Loucy (cell line): ENCODE results near the gene CCDC149.

Experiments
- H2AFZ ChIP-seq: fragments of 200-600 bp; sonication (generic); 2 replicates; pipeline ENCODE4 v1.6.0; 2016; ENCODE audit warnings: antibody characterized with exemption, mild to moderate bottlenecking, low read length, moderate library complexity
- H3F3A ChIP-seq: fragments of 200-600 bp; 2 replicates; pipeline ENCODE4 v1.6.0; 2016; ENCODE audit warnings: antibody characterized with exemption, low read depth, mild to moderate bottlenecking
- H3K27me3 ChIP-seq: fragments of 200-600 bp; sonication (generic); 2 replicates; pipeline ENCODE4 v1.6.1; 2014; ENCODE audit warnings: low read length, mild to moderate bottlenecking; ENCODE audit not compliant: insufficient read depth, poor library complexity, severe bottlenecking
- H3K36me3 ChIP-seq: fragments of 200-600 bp; sonication (generic); 2 replicates; pipeline ENCODE4 v1.6.1; 2016; ENCODE audit warnings: low read length; ENCODE audit not compliant: insufficient read depth
- H3K4me1 ChIP-seq: fragments of 200-600 bp; sonication (generic); 2 replicates; pipeline ENCODE4 v1.5.1; 2014; ENCODE audit warnings: low read length, mild to moderate bottlenecking; ENCODE audit not compliant: insufficient read depth, poor library complexity, severe bottlenecking
- H3K4me2 ChIP-seq: fragments of 200-600 bp; sonication (generic); 2 replicates; pipeline ENCODE4 v1.6.0; 2014; ENCODE audit warnings: antibody characterized with exemption, low read length, low read depth, mild to moderate bottlenecking; ENCODE audit not compliant: poor library complexity, severe bottlenecking
- H3K4me3 ChIP-seq: fragments of 200-600 bp; sonication (generic); 2 replicates; pipeline ENCODE4 v1.5.1; 2014; ENCODE audit warnings: low read length, mild to moderate bottlenecking, mixed read lengths; ENCODE audit not compliant: poor library complexity, severe bottlenecking
- H3K79me2 ChIP-seq: fragments of 200-600 bp; sonication (generic); 2 replicates; pipeline ENCODE4 v1.6.1; 2014; ENCODE audit warnings: low read length; ENCODE audit not compliant: insufficient read depth
- H3K9ac ChIP-seq: fragments of 200-600 bp; sonication (generic); 2 replicates; pipeline ENCODE4 v1.6.0; 2014; ENCODE audit warnings: mild to moderate bottlenecking, low read depth, low read length, moderate library complexity; ENCODE audit not compliant: poor library complexity, severe bottlenecking
- H3K9me2 ChIP-seq: fragments of 200-600 bp; sonication (generic); replicated peaks from 2 replicates; pipeline ENCODE4 v1.6.1; 2016; ENCODE audit warnings: low read depth, low read length, mixed read lengths
- H3K9me3 ChIP-seq: fragments of 200-600 bp; sonication (generic); 2 replicates; pipeline ENCODE4 v1.6.1; 2014; ENCODE audit warnings: mild to moderate bottlenecking, antibody characterized with exemption, low read length, low read depth; ENCODE audit not compliant: insufficient read depth
- H4K20me1 ChIP-seq: fragments of 200-600 bp; sonication (generic); 2 replicates; pipeline ENCODE4 v1.6.0; 2014; ENCODE audit warnings: antibody characterized with exemption, low read length, mild to moderate bottlenecking; ENCODE audit not compliant: insufficient read depth, poor library complexity, severe bottlenecking
- CTCF ChIP-seq: fragments of 200-600 bp; sonication (generic); conservative IDR thresholded peaks from 2 replicates; pipeline ENCODE4 v1.5.1; 2014; ENCODE audit warnings: mild to moderate bottlenecking, antibody characterized with exemption, low read length
- EZH2phosphoT487 ChIP-seq: fragments of 200-600 bp; IDR thresholded peaks from 2 replicates; pipeline ENCODE4 v1.6.1; 2018; ENCODE audit warnings: antibody characterized with exemption, mild to moderate bottlenecking, moderate library complexity, borderline replicate concordance

The CCDC149 gene

GRCh38 chr4:24896977-24897376, 15.9 kb downstream of the CCDC149 start:
- H3K4me2 ChIP-seq = no peak overlapping the region
- no peaks in the 10 kb centered on the region for H3K27me3 ChIP-seq
- H3K9ac ChIP-seq = no peak overlapping the region
- TF ChIP-seq CTCF = no peak
- TF ChIP-seq EZH2phosphoT487 = no peak
- H3K4me1 ChIP-seq = no peaks in the 10 kb centered on the region
- H3K79me2 ChIP-seq = no peaks in the 10 kb centered on the region
- H4K20me1 ChIP-seq = no peaks in the 10 kb centered on the region
- H3K36me3 ChIP-seq = no peaks in the 10 kb centered on the region
- no peak overlapping the region for H3K4me3 ChIP-seq
- H3K9me2 ChIP-seq = no peaks in the 10 kb centered on the region
- no peak overlapping the region for H2AFZ ChIP-seq
- no peaks in the 10 kb centered on the region for H3K9me3 ChIP-seq
- H3F3A ChIP-seq = no peaks in the 10 kb centered on the region

- Histone ChIP-seq H4K20me1 (no peaks in the 10 kb centered on the region), H3K79me2 (no peaks in the 10 kb centered on the region), H3K4me3 (no peak overlapping the region), H3K4me2 (no peak overlapping the region), H3K9me2 (no peaks in the 10 kb centered on the region), H3K27me3 (no peaks in the 10 kb centered on the region), H3K9ac (no peak overlapping the region), H3F3A (no peaks in the 10 kb centered on the region), H3K36me3 (no peaks in the 10 kb centered on the region), H2AFZ (no peak overlapping the region), H3K4me1 (no peaks in the 10 kb centered on the region), H3K9me3 (no peaks in the 10 kb centered on the region)
- TF ChIP-seq EZH2phosphoT487 = no peak
- TF ChIP-seq CTCF = no peak
Measured at GRCh38 chr4:24896056-24896455, 16.8 kb downstream of the CCDC149 start.

- Histone ChIP-seq H3K4me2 (no peak overlapping the region), H3K9me2 (no peaks in the 10 kb centered on the region), H3K27me3 (no peaks in the 10 kb centered on the region), H3K9ac (no peak overlapping the region), H3K79me2 (no peaks in the 10 kb centered on the region), H3K4me1 (no peaks in the 10 kb centered on the region), H2AFZ (no peak overlapping the region), H3K36me3 (no peaks in the 10 kb centered on the region), H3F3A (no peaks in the 10 kb centered on the region), H3K9me3 (no peaks in the 10 kb centered on the region), H4K20me1 (no peaks in the 10 kb centered on the region), H3K4me3 (no peak overlapping the region)
- no peak for TF ChIP-seq EZH2phosphoT487
- no peak for TF ChIP-seq CTCF
Measured at GRCh38 chr4:24895461-24895860, 17.4 kb downstream of the CCDC149 start.
